SK-N-DZ (cell line): ENCODE results near the gene GPC5.
"Not testable (repeated sequence)": the region's sequence is repeated elsewhere in the genome, so short reads cannot be mapped to it uniquely, and the experiment has no call there.

Source experiments
- DNase-seq: peaks from one replicate; pipeline ENCODE4 v3.0.0-alpha.2; 2015; ENCODE audit warnings: low spot score

GPC5 gene

GRCh38 chr13:91773591-91774227, 375.3 kb downstream of the GPC5 start:
- DNase-seq: no peak

DNA sequence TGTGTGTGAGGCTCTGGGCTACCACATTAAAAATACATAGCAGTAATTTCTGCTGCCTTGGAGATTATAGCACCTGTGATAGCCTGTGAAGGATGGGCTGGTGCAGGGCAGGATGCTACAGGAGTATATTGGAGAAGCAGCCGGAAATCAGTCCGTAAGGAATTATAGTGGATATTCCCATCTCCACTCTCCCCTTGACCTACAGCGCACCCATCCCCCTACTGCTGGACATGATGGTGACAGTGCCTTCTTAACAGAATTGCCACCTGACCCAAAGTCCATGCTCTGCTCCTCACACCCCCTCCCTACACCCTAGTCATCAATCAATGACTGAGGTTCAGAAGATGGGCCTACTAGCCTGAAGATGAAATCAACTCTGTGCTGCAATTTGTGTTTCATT, 376.0 kb downstream of the GPC5 start:
- DNase-seq: no peak

DNA sequence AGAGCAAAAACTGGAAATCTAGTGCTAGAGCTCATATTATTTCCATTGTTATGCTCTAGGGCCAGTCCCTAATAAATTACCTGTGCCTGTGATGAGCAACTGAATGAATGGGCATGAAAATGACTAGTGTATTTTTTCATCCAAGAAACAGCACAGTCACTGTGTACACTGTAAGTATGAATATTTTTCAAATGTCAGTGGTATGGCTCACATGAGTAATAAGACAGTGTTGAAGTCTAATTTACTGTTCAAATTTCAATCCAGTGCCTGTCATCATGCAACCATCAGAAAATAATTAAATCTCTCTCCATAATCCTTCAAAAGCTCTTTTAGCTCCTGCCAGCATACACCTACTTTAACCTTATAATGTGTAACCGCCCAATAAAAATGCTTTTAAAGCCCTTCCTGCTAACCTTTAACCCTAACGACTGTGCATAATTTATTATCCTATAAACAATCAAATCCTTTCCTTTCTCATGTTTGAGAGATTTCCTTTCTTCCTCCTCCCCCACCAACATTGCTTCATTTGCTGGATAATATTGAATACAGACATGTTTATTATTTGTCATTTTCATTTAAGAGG, 378.3 kb downstream of the GPC5 start:
- no peak for DNase-seq

DNA sequence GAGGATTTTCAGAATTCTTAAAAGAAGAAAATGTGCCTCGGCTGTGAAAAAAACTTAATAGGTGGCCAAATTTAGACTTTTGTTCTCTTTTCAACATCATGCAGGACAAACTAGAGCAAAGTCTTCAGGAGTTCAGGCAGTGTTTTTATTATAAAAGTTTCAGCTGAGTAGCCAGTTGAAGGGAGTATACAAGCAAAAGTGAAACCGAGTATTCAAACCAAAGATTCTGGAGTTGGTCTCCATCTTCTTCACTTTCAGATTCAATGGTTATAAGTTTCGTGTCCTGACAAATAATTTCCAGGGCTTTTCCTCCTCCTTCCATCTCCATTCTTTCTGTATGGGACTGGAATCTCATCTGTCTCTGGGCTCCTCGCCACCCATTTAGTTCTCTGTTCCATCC, 379.7 kb downstream of the GPC5 start:
- DNase-seq: no peak

DNA sequence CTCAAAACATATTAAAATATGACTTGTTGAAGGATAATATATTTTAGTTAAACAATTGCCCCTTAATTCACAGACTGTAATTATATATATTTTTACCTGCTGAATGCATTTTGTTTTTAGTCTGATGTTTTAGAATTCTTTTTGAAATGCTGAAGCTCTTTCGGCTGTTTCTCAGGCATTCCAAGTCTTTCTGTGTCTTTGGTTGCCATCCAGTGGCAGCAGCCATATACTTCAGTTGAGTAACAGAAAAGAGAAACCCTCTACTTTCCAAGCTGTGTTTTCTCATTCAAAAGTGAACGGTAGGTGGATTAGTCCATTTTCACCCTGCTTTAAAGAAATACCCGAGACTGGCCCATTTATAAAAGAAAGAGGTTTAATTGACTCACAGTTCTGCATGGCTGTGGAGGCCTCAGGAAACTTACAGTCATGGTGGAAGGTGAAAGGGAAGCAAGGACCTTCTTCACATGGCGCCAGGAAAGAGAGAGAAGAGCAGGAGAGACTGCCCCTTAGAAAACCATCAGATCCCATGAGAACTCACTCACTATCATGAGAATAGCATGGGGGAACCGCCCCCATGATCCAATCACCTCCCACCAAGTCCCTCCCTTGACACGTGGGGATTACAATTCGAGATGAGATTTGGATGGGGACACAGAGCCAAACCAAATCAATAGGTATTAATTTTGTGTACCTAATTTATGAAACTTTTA, 383.7 kb downstream of the GPC5 start:
- peak; percentile 45 for DNase-seq

- no peak for DNase-seq
Measured at GRCh38 chr13:91785431-91786119, 387.2 kb downstream of the GPC5 start.

DNA sequence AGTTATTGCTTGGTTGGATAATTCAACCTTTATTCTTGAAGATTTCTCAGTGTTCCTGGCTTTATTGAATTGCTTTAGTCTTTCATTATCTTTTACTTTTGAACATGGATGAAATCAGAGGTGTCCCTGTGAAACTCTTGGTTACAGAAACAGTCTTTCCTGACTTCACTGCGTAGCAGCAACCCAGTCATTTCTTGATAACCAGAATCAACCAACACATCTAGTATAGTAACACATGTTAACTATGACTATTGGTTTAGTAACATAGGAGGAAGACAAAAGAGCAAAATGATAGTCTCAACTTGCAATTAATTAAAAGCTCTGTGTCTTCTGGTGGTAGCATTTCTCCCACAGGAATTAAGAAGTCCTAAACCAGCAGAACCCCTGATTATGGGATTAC, 393.6 kb downstream of the GPC5 start:
- DNase-seq: no peak

DNA sequence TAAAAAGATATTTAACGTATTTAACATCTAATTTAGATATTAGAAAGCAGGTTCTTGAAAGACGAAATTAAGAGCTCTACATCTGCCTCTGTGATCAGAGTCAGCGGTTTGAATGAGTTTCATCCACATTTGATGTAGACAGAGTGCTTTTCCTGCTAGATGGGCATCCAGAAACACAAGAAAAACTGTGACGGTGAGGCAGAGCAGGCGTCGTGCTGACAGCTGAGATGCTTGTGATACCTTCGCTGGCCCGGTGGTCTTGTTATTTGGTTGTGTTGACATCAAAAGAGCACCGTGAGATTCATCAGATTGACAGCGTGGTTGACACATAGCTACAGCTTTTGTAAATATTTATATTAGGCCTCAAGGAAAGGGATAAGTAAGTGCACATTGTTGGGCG, 399.1 kb downstream of the GPC5 start:
- peak; percentile 92 for DNase-seq

GRCh38 chr13:91798338-91798737, 399.9 kb downstream of the GPC5 start:
- not testable (repeated sequence) for DNase-seq

GRCh38 chr13:91801772-91802171, 403.4 kb downstream of the GPC5 start:
- not testable (repeated sequence) for DNase-seq

DNA sequence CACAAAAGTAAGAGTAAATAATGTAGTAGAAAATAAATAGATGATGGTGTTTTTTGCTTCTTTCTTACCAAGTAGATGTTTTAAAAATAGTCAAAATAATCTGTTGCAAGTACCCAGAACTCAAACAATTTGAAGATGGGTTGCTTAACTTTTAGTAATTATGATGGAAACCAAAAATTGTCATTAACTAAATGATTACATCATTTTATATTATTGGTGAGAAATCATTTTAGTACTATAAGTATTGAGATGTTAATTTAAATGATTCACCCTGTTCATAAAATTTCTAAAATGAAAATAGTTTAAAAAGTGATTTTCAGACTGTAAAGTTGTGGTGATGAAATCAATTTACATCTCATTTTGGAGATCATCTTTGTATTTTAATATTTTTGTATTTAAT, 404.5 kb downstream of the GPC5 start:
- DNase-seq: no peak

- DNase-seq: peak; percentile 99
Measured at GRCh38 chr13:91804724-91805123, 406.3 kb downstream of the GPC5 start.

DNA sequence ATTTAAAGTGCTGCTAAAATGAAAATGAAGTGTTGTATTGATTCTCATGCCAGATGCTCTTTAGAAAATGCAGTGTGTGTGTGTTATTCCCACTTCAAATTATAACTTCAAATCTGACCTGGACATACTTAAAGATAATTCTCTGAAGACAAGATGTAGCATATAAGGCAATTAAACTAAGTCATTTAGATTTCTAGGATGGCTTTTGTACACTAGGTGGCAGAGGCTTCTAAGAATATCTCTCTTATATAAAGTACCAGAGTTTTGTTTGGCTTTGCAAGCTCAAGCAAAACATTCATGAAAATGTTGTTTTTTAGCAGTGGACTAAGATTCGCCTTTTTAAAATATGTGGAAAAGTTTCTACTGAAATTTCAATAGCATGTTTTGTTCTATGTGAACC, 407.2 kb downstream of the GPC5 start:
- peak; percentile 50 for DNase-seq

- no peak for DNase-seq
Measured at GRCh38 chr13:91809161-91809560, 410.7 kb downstream of the GPC5 start.

DNA sequence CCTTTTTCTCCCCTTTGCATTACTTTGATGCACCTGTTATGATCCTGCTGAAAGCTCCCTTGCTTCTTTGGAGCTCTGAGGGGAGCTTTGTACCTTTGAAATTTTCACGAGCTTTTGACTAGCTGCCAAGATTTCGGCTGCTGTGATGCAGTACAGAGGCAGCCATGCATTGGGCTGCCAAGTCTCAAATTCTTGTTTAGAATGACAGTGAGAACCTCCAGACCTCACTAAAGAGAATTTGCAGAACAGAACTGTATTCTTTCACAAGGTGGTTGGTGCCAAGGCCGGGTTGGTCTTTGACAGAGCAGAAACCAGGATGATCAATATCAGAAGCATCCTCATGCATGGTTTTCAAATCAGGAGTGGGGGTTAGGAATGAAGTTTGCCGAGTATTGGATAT, 414.8 kb downstream of the GPC5 start:
- peak; percentile 95 for DNase-seq

GRCh38 chr13:91816263-91816807, 417.9 kb downstream of the GPC5 start:
- no peak for DNase-seq

GRCh38 chr13:91817250-91817649, 418.8 kb downstream of the GPC5 start:
- DNase-seq: peak; percentile 56

GRCh38 chr13:91824416-91824815, 426.0 kb downstream of the GPC5 start:
- DNase-seq: no peak

DNA sequence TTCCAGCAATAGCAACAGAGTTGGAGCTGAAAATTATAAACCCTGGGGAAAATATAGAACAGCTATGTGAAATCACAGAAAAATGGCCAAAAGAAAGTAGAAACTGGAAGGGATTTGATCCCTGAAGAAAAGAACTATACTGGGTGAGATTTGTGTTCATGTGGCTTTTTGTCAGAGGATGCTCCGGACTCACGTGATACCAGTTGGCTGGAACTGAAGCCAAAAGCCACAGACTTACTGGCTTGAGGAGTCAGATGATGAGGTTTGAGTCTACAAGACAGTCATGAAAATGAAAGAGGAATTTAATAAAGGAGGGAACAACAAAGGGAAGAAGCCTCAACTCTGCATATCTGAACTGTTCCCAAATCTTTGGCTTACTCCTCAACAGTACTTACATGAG, 427.1 kb downstream of the GPC5 start:
- no peak for DNase-seq

GRCh38 chr13:91836553-91836952, 438.1 kb downstream of the GPC5 start:
- no peak for DNase-seq

GRCh38 chr13:91845612-91846011, 447.2 kb downstream of the GPC5 start:
- no peak for DNase-seq

DNA sequence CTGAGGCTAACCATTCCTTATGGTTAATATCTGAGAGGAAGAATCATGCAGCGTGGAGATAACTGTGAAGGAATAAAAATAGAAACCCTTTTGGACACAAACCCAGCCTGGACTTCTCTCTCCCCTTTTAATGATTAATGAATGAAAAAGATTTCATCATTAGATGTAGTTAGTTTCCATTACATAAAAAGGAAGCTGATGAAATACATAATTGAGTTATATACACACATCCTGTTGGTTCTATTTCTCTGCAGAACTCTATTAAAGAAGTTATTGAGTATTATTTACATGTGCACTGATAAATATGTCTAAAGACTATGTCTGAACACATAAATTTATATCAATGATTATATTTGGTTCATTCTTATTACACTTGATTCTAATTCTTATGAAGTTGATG, 465.3 kb downstream of the GPC5 start:
- no peak for DNase-seq
